CD4-positive, alpha-beta T cell treated with Interleukin-1 beta for 1 hour (primary cell): ENCODE results near the gene IFFO2.

Experiments used
- DNase-seq, 2 donors: peaks; one replicate each; pipeline ENCODE4 v3.0.0-alpha.2; 2020 to 2022

IFFO2 gene

GRCh38 chr1:18970762-18971161, 14.3 kb upstream of the IFFO2 start:
- no peak for DNase-seq

DNA sequence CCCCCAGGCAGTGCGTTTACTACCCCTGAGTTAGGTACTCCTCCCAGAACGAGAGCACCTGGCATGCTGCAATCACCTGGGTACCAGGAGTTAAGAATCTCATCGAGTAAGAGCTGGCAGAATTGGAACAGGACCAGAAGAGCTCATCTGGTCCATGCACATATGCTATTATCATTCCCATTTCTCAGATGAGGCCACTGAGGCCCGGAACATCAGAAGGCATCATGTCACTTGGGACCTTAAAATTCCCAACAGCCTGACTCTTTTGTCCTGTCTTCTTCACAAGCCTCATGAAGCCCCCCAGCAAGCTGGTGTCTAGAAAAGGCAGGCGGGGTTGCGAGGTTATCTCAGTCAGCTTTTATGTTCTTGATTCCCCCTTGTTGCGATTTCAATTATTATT, 13.9 kb upstream of the IFFO2 start:
- DNase-seq = no peak

DNA sequence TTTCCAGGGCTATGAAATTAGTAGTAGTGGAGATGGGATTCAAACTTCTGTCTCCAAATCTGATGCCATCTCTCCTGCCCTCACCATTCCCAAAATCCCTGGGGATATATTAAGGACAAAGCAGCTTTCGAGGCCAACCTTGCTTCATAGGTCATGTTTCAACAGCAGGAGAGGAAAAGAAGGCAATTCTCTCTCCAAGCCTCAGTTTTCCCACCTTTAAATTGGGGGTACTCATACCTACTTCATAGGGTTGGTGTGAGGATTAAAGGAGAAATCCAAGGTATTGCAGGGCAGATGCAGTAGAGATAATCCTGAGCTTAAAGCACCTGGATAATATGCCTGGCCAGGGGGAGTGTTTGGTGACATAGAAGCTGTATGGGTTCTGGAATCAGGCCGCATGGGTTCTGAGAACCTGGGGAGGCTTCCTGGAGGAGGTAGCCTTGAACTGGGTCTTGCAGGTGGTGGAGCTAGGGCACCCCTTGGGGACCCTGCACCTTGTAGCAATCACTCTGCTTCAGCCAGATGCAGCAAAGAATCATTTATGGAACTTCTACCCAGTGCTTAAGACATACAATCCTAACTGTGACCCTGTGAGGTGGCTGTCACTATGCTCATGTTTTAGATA, 10.7 kb upstream of the IFFO2 start:
- DNase-seq = no peak

- no peak for DNase-seq
Measured at GRCh38 chr1:18965206-18966173, 9.0 kb upstream of the IFFO2 start.

- no peak for DNase-seq
Measured at GRCh38 chr1:18963968-18964367, 7.5 kb upstream of the IFFO2 start.

DNA sequence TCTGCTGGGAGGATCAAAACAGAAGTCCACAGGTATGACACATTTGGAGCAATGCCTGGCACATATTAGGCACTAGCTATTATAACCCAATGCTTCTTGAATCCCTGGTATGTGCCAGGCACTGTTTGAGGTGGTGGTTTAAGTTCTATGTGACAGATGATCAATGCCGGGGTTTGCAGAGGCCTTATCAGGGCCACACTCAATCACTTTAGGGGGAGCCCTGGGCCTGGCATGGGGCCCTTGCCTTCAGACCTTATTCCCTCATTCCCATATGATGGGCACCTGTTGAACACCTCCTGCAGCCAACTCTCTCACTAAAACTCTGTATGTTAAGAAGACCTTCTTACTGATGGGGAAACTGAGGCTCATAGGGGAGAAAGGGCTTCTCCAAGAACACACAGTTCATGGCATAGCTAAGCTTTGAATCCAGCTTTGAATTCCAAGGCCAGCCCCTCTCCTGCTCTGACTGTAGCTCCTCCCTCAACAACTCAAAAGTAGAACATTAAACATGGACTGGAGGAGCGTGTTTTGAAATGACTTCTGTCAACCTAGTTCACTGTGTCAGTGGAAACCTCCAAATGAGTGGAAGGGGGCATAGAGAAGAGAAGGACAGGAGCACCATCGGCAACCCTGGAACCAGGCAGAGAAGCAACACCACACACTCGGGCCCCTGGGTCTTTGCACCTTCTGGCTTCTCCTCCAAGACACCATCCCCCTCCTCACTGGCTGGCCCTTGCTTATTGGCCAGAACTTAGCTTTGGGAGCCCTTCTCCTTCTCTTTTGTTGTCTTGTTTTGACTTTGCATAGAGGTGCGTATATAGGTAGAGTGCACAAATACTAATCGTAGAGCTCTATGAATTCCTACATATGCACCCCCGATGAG, 6.6 kb upstream of the IFFO2 start:
- no peak for DNase-seq

DNA sequence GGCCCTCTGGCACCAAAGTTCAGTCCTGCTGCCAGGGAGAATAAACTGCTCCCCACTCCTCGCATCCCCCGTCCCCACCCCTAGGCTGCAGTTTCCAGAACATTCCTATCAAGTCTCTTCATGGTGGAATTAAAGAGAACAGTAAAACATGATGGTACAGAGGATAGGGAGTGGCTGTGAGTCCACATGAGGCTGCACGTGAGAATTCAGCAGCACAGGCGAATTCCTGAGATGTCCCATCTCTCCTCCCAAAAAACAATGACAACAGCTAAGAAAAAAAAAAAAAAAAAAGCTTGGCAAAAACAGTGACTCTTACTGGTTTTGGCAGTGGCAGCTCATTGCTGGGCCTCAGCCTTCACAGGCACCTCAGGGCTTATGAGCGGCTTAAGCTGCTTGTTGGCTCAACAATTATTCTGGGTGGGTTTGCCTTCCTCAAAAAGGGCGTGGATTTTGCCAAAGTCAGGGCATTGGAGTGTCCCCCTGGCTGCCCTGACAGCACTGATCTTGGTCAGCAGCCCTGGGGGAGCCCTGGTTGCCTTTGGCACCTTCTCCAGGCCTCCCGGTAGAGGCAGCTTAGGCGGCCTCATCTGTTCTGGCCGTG, 5.7 kb upstream of the IFFO2 start:
- DNase-seq = no peak

DNA sequence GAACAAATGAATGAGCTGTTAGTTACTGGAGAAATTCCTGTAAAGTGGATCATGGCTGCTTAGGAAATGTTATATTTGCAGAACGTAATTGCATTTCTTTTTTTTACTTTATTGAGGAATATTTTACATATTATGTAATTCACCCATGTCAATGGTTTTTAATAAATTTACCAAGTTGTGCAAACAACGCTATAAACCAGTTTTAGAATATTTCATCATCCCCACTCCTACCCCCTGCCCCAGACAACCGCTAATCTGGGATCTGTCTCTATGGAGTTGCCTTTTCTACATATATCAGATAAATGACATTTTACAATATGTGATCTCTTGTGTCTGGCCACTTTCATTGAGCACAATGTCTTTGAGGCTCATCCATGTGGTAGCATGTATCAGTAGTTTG, 4.3 kb upstream of the IFFO2 start:
- no peak for DNase-seq

- DNase-seq = no peak
Measured at GRCh38 chr1:18960409-18960808, 3.9 kb upstream of the IFFO2 start.

DNA sequence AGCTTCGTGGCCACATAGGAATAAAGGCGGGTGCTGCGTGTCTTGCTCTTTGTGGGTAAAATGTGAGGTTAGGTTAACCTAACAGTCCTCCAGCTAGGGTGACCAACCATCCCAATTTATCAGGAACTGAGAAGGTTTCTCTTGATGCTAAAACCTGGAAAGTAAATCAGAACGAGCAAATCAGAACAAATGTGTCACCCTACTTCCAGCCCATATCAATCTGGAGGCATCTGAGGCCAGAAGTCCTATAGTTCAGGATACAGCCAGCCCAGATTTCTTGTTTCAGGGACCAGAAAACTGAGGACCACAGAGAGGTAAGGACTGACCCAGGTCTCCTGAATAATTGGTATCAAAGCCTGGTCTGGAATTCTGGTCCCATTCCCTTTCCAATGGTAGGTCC, 3.1 kb upstream of the IFFO2 start:
- DNase-seq = no peak

- DNase-seq = no peak
Measured at GRCh38 chr1:18957532-18958300, 1.2 kb upstream of the IFFO2 start.

DNA sequence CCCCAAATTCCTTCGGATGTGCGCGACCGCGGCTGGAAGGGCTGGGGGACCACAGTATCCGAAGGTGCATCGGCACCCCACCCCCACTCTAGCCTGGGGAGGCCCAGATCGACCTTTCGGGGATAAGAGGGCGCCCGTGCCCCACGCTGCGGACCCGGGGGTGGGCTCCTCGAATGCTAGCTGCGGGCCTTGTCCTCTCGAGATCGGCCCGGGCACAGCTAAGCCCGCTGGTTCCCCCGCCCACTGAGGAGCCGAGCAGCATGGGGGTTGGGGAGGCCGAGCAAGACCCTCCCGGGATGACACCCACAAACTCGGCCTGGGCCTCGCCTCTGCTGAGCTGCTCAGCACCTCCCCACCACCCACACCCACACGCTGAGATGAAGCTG, 653 bp upstream of the IFFO2 start:
- no peak for DNase-seq

DNA sequence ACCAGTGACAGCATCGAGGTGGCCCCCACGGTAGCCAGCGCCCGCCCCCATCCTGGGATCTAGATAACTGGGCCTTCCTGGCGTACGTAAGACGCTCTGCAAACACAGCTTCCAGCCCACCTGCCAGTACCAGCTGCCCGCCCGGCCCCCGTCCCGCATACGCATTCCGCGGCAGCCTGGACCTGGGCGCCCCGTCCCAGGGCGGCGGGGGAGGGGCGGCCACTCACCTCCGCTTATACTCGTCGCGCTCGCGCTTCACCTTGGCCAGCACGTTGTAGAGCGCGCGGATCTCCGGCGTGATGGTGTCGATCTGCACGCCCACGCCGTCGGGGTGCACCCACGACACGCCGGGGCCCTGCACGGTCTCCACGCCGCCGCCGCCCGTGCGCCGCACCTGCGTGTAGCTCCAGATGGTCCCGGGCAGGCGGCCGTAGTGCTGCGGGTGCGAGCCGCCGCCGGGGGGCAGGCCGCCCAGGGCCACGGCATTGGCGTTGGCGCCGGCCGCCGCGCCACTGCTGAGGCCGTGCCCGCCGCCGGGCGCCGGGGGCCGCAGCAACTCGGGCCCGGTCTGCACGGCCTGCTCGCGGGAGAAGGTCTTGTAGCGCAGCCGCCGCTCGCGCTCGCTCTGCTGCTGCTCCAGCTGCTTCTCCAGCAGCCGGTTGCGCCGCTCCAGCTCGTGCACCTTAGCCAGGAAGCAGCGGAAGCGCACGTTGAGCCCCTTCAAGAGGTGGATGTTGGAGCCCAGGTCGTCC, 859 bp downstream of the IFFO2 start:
- DNase-seq = peak; percentile 51 to 56

GRCh38 chr1:18955131-18955440, 1.4 kb downstream of the IFFO2 start:
- DNase-seq = no peak

GRCh38 chr1:18954270-18955071, 2.0 kb downstream of the IFFO2 start:
- no peak for DNase-seq

GRCh38 chr1:18953731-18954231, 2.7 kb downstream of the IFFO2 start:
- DNase-seq = no peak

GRCh38 chr1:18951818-18952391, 4.6 kb downstream of the IFFO2 start:
- DNase-seq = peak; percentile 88 to 90

GRCh38 chr1:18951416-18951815, 5.1 kb downstream of the IFFO2 start:
- peak; percentile 45 to 67 for DNase-seq

GRCh38 chr1:18950401-18951026, 6.0 kb downstream of the IFFO2 start:
- peak; percentile 60 to 69 for DNase-seq
